Activated CD8-positive, alpha-beta memory T cell treated with anti-CD3 and anti-CD28 coated beads, Interleukin-2, amount 50 U/mL, for 1 hour (primary cell): ENCODE data around the gene ANKS1B.
"Not testable (repeated sequence)": the region's sequence is repeated elsewhere in the genome, so short reads cannot be mapped to it uniquely, and the experiment has no call there.

ENCODE experiments used
- DNase-seq: peaks from one replicate; pipeline ENCODE4 v3.0.0-alpha.2; 2020; ENCODE audit errors: extremely low read depth

Gene ANKS1B

GRCh38 chr12:99020871-99021270 is 963.9 kb downstream of the ANKS1B start:
- no peak for DNase-seq

DNA sequence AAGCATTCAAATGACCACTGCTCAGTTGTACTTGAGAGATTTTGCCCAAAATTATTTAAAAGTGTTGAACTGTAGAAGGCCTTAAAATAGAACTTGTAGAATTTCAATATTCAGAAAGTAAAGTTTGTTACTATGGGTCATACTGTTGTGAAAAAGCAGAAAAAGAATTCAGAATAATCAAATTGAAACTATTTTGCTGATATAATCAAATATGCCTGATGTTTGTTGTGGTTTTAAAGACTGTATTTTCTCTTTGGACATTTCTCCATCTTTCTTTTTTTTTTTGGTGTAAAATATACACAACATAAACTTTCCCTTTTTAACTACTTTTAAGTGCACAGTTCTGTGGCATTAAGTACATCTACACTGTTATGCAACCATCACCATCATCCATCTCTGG is 964.9 kb downstream of the ANKS1B start:
- DNase-seq = no peak

DNA sequence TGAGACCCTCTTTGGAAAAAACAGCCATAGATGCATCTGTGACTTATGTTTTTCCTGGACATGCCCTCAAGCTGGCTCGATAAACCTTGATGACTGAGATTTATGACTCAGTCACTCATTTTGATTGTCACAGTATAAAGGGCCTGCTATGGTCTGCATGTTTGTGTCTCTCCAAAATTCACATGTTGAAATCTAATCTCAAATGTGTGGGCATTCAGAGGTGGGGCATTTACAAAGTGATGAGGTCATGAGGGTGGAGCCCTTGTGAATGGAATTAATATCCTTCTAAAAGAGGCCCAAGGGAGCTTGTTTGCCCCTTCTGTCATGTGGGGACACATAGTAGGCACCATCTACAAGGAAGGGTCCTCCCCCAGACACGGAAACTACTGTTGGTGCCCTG is 966.8 kb downstream of the ANKS1B start:
- no peak for DNase-seq

GRCh38 chr12:99009654-99010296 is 975.0 kb downstream of the ANKS1B start:
- DNase-seq = no peak

GRCh38 chr12:99005601-99006000 is 979.1 kb downstream of the ANKS1B start:
- no peak for DNase-seq

DNA sequence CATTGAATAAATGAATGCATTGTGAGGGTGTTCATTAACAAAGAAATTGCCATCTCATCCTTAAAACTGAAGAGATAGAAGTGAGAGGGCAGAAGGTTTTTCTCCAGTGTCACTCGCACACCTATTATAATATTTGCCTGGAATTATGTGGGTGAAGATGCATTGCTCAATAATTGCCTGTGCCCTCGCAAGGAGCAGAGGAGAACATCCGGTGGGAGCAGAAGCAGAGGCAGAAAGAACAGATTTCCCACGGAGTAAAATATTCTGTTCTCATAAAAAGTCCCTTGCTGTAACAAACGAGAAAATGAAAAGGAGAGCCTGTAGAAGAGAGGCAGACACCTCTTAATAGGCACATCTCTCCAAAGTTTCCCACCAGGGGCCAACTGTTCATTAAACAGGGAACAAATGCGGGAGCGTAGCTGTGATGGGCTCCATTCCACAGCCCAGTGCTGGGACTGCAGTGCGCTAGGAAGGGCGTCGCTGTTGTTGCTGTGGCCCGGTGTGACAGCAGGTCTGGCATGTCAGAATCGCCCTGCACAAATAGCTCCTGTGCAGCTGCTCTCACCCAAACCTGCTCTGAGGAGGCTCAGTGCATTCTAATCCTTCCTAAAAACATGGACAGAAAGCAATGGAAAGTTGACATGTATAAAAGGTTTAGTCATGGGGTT is 979.8 kb downstream of the ANKS1B start:
- DNase-seq = no peak

GRCh38 chr12:99002731-99003130 is 982.0 kb downstream of the ANKS1B start:
- no peak for DNase-seq

GRCh38 chr12:99002156-99002555 is 982.6 kb downstream of the ANKS1B start:
- no peak for DNase-seq

- DNase-seq = no peak
Observed at GRCh38 chr12:98999559-98999958, 985.2 kb downstream of the ANKS1B start.

GRCh38 chr12:98998697-98999299 is 985.9 kb downstream of the ANKS1B start:
- DNase-seq = no peak

DNA sequence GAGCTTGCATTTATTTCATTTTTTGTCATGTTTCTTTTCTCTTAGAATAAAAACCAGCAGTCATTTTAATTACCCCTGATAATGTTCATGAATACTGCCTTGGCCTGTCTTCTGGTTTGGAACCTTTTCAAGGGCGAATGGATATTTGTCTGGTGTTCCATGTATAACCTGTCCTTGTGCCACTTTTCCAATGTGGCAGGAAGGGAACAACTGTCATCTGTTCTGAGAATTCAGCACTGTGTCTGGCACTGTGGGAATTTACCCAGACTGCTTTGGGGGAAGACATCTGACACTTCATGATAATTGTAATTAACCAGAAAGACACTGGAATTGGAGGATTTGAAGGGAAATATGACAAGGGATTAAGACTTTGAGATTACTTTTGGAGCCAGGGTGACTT is 986.8 kb downstream of the ANKS1B start:
- DNase-seq = no peak

DNA sequence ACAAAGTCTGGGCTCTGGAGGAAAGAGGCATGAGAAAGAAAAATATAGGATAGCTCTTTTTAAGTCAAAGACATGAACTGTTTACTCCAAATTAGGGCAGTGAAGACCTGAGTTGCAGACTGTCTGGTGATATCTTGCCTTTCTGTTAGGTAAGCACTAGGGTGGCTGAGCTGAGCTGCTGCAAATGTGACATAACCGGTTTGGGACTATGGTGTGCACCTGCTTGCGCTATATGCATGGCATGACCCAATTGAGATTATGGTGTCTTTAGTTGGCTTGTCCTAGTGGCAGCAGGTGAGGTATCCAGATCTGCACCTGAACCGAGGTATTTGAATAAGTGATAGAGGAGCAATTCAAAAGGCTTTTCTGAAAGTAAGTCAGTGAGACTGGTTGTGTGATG is 994.1 kb downstream of the ANKS1B start:
- DNase-seq = no peak

DNA sequence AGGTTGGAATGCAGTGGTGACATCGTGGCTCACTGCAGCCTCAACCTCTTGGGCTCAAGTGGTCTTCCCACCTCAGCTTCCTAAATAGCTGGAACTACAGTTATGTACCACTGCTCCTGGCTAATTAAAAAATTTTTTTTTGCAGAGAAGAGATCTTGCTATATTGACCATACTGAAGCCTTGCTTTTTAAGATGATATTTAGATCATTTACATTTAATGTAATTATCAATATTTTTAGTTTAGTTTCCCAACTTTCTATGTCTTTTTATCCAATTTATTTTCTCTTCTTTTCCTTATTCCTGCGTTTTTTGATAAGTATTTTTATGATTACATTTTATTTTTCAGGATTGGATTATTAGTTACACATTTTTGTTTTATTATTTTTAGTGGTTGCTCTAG is 999.6 kb downstream of the ANKS1B start:
- DNase-seq = no peak

DNA sequence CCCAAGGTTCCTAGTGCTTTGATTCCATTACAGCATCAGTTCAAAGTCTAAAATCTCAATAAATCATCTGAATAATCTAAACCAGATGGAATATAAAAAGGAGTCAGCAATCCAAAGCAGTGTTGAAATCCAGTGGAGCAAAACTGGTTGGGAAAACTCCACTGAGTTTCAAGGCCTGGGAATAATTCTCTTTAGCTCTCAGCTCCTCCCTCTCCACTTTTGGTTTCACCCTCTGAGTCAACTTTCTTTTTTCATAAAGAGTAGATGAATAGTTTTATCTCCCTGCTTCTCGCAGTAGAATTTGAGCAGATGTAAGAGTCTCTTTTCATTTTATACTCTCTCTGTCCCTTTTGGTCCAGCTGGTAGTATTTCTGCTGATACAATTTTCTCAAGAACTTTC is 1001.1 kb downstream of the ANKS1B start:
- no peak for DNase-seq

DNA sequence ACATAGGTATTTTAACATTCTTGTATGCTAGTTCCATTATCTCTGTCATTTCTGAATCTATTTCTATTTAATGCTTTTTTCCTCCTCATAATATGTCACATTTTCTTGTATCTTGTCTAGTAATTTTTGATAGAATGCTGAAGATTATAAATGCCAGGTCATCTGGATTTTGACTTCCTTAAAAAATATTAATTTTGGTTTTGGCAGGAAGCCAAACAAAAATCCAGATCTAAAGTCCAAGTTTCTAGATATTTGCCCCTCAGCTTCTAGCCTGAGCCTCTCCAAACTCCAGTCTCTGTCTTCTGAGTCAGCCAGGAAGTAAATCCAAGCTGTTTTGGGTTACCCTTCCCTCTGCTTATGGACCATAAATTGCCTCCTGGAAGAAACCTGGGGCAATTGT is 1004.2 kb downstream of the ANKS1B start:
- no peak for DNase-seq

DNA sequence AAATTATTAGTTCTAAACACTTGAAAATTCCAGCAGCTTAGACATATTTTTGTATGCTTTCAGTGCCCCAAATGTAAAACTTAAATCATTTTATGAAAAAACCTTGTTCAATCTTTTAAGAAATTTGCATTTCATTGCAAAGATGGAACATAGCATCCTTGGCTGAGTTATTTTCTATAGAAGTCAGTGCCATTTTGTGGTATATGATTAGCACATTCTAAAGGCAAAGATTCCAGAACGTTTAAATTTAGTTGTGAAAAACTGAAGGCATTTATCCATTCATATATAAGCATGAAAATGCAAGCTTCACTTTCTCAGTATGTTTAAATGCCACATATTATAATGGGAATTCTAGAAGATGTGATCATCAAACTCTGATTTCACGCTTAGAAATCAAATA is 1007.5 kb downstream of the ANKS1B start:
- DNase-seq = no peak

DNA sequence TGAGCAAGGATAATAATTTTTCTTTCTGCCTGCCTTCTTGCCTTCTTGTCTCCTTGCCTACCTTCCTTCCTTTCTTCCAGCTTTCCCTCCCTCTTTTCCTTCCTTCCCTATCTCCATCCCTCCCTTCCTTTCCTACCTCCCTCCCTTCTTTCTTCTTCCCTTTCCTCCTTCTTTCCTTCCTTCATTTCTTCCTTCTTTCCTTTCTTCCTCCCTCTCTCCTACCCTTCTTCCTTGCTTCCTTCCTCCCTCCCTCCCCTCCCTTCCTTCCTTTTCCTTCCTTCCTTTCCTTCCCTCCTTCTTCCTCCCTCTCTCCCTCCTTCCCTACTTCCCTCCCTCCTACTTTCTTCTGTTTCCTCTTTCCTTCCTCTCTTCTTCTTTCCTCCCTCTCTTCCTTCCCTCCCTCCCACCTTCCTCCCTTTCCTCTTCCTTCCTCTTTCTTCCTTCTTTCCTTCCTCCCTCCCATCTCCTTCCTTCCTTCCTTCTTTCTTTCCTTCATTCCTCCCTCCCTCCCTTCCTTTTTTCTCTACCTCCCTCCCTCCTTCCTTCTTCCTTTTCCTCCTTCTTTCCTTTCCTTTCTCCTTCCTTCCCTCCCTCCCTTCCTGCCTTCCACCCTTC is 1009.9 kb downstream of the ANKS1B start:
- no peak for DNase-seq

DNA sequence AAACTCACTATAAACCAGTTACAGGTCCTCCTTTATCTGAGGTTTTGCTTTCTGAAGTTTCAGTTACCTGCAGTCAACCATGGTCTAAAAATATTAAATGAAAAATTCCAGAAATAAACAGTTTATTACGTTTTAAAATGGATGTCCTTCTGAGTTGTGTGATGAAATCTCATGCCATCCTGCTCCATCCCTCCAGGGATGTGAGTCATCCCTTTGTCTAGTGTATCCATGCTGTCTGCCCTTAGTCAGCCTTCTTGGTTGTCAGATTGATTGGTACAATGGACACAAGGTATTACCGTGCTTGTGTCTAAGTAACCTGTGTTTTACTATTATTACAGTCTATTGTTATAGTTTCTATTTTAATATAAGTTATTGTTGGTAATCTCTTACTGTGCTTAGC is 1011.3 kb downstream of the ANKS1B start:
- DNase-seq = no peak

GRCh38 chr12:98970950-98971349 is 1013.8 kb downstream of the ANKS1B start:
- no peak for DNase-seq

DNA sequence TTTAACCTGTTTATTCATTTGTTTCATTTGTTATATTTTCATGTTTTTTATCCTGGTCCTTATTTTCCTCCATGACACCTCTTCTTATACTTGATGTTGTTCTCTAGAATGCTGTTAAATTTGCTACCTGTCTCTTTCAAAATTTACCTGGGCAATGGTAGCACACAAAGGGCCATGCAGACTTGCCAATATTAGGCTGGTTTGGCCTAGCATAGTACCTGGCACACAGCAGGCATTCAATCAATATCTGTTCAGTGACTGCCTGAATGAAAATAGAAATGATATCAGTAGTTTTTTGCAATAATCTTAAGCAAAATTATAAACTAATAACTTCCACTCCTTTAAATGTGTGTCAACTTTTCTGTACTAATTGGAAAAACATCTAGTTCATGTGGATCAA is 1014.5 kb downstream of the ANKS1B start:
- DNase-seq = no peak

GRCh38 chr12:98968896-98969295 is 1015.8 kb downstream of the ANKS1B start:
- no peak for DNase-seq

GRCh38 chr12:98957135-98957534 is 1027.6 kb downstream of the ANKS1B start:
- DNase-seq = not testable (repeated sequence)

DNA sequence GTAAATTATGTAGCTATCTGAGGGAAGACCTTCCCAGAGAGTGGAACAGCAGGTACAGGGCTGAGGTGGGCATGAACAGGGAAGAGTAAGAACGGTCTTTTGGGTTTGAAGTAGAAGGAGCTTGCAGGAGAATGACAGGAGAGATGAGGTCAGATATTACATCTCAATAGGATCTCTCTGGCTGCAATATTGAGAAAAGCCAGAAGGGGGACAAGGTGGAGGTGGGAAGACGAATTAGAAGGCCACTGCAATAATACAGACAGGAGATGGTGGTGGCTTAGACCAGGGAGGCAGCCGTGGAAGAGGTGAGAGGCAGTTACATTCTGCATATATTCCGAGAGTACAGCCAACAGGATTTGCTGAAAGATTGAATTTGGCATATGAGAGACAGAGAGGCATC is 1029.5 kb downstream of the ANKS1B start:
- no peak for DNase-seq
